HepG2 (cell line): ENCODE results near the gene BRS3. TPM values are rescaled to one million over a fixed set of nuclear protein-coding genes. Genes with fewer than 3 reads are reported as not detected.

Experiments used
- ATAC-seq: fragments of 200-7000 bp; cut with Tn5 transposase; 3 replicates; pipeline ENCODE4 v1.9.1; 2020; ENCODE audit warnings: mild to moderate bottlenecking, moderate library complexity
- BruUV-seq: library from RNA; stranded (reverse); fragments of 400-500 nt; replicated peaks from 2 replicates; lab custom pipeline; 2021; lab: Mats Ljungman, UMichigan
- CTCF ChIA-PET: fragments of 300-600 bp; formaldehyde crosslinking; extraction: SDS; loops from one replicate; lab custom pipeline; 2021; ENCODE audit warnings: low total read pairs, inconsistent platforms, low intra/inter-chr PET ratio; lab: Yijun Ruan, JAX
- POLR2A ChIA-PET: fragments of 350-600 bp; sonication (Branson Sonifier 250); formaldehyde crosslinking; loops from one replicate; lab custom pipeline; 2020; ENCODE audit warnings: antibody characterized with exemption, inconsistent platforms; lab: Yijun Ruan, JAX
- DNase-seq: peaks from one replicate; pipeline ENCODE4 v3.0.0-alpha.2; 2015; ENCODE audit warnings: low spot score
- FAIRE-seq: peaks from 3 replicates; lab custom pipeline; 2011; peaks lifted over from hg19 to GRCh38; lab: Jason Lieb, UNC
- H2AFZ ChIP-seq: one replicate; pipeline ENCODE4 v1.6.1; 2011; ENCODE audit warnings: low read length, inconsistent platforms
- H3K27ac ChIP-seq: fragments of 300-600 bp; 3 replicates; pipeline ENCODE4 v1.8.0; 2011; ENCODE audit warnings: mixed run types, mild to moderate bottlenecking, mixed read lengths, low read length, inconsistent platforms; ENCODE audit not compliant: insufficient read depth; ENCODE audit errors: extremely low read length
- H3K27me3 ChIP-seq, 2 experiments: fragments of 200-600 bp in 1 of 2; 2 replicates in 1 of 2; 3 replicates in 1 of 2; pipeline versions ENCODE4 v1.6.0 to v1.8.0; 2011; ENCODE audit warnings: low read length in 2 of 2, mild to moderate bottlenecking in 2 of 2, moderate library complexity in 2 of 2, inconsistent platforms in 1 of 2; ENCODE audit not compliant: insufficient read depth in 2 of 2, control insufficient read depth in 1 of 2
- H3K36me3 ChIP-seq, 2 experiments: fragments of 200-600 bp in 1 of 2; replicated peaks in 1 of 2; 2 replicates in 1 of 2; 3 replicates in 1 of 2; pipeline versions ENCODE4 v1.5.1 to v1.8.0; 2011; ENCODE audit warnings: low read length in 2 of 2, inconsistent platforms in 1 of 2; ENCODE audit not compliant: insufficient read depth in 2 of 2, control insufficient read depth in 1 of 2
- H3K4me1 ChIP-seq: 2 replicates; pipeline ENCODE4 v1.5.1; 2012; ENCODE audit warnings: low read length, inconsistent platforms; ENCODE audit not compliant: insufficient read depth
- H3K4me2 ChIP-seq: 2 replicates; pipeline ENCODE4 v1.6.0; 2011; ENCODE audit warnings: low read depth, low read length, inconsistent platforms
- H3K4me3 ChIP-seq, 3 experiments: fragments of 200-600 bp in 1 of 3; sonication (generic), shearing (Covaris generic) in 1 of 3; replicated peaks in 1 of 3; 2 replicates each; pipeline ENCODE4 v1.5.1; 2011 to 2016; ENCODE audit warnings: low read length in 3 of 3, inconsistent platforms in 2 of 3, low read depth in 2 of 3, mild to moderate bottlenecking in 2 of 3, control low read depth in 1 of 3, mixed read lengths in 1 of 3; ENCODE audit not compliant: insufficient read depth in 1 of 3
- H3K79me2 ChIP-seq: one replicate; pipeline ENCODE4 v1.6.1; 2011; ENCODE audit warnings: low read length, inconsistent platforms; ENCODE audit not compliant: insufficient read depth
- H3K9ac ChIP-seq: 2 replicates; pipeline ENCODE4 v1.6.0; 2011; ENCODE audit warnings: mild to moderate bottlenecking, low read depth, low read length, inconsistent platforms; ENCODE audit not compliant: insufficient read depth
- H3K9me3 ChIP-seq: 2 replicates; pipeline ENCODE4 v1.5.1; 2012; ENCODE audit warnings: mild to moderate bottlenecking, low read length
- H4K20me1 ChIP-seq: 2 replicates; pipeline ENCODE4 v1.6.0; 2011; ENCODE audit warnings: inconsistent platforms, mild to moderate bottlenecking, low read length, moderate library complexity; ENCODE audit not compliant: insufficient read depth
- GZF1 ChIP-seq: sonication (generic); formaldehyde crosslinking; IDR thresholded peaks from 2 replicates; pipeline ENCODE4 v1.5.1; 2020; ENCODE audit warnings: mild to moderate bottlenecking, missing genetic modification reagents
- SAFB2 ChIP-seq: sonication (generic); formaldehyde crosslinking; IDR thresholded peaks from 2 replicates; pipeline ENCODE4 v1.5.1; 2020; ENCODE audit warnings: missing genetic modification reagents, low read depth, mild to moderate bottlenecking, borderline replicate concordance
- SMAD3 ChIP-seq: sonication (generic); formaldehyde crosslinking; IDR thresholded peaks from 2 replicates; pipeline ENCODE4 v1.4.0; 2020; ENCODE audit warnings: missing genetic modification reagents
- SP140L ChIP-seq: sonication (generic); formaldehyde crosslinking; IDR thresholded peaks from 2 replicates; pipeline ENCODE4 v1.4.0; 2020; ENCODE audit warnings: missing genetic modification reagents, borderline replicate concordance
- STAG1 ChIP-seq: sonication (generic); formaldehyde crosslinking; IDR thresholded peaks from 2 replicates; pipeline ENCODE4 v1.4.0; 2020; ENCODE audit warnings: missing genetic modification reagents
- TBX3 ChIP-seq: fragments of 450-650 bp; IDR thresholded peaks from 2 replicates; pipeline ENCODE4 v1.6.1; 2017; ENCODE audit warnings: antibody characterized with exemption, mild to moderate bottlenecking, inconsistent platforms, borderline replicate concordance
- TP53 ChIP-seq: sonication (generic); formaldehyde crosslinking; conservative IDR thresholded peaks from 2 replicates; pipeline ENCODE4 v1.4.0; 2020; ENCODE audit warnings: missing genetic modification reagents
- ZMAT5 ChIP-seq: sonication (generic); formaldehyde crosslinking; IDR thresholded peaks from 2 replicates; pipeline ENCODE4 v1.5.0; 2020; ENCODE audit warnings: mild to moderate bottlenecking, low read depth, missing genetic modification reagents, borderline replicate concordance
- ZNF30 ChIP-seq: sonication (generic); formaldehyde crosslinking; IDR thresholded peaks from 2 replicates; pipeline ENCODE4 v1.5.0; 2020; ENCODE audit warnings: mild to moderate bottlenecking, missing genetic modification reagents
- ZNF335 ChIP-seq: sonication (generic); formaldehyde crosslinking; IDR thresholded peaks from 2 replicates; pipeline ENCODE4 v1.4.0; 2020; ENCODE audit warnings: missing genetic modification reagents
- ZNF430 ChIP-seq: sonication (generic); formaldehyde crosslinking; IDR thresholded peaks from 2 replicates; pipeline ENCODE4 v1.9.0; 2021; ENCODE audit warnings: mild to moderate bottlenecking, missing genetic modification reagents
- ZNF775 ChIP-seq: sonication (generic); formaldehyde crosslinking; IDR thresholded peaks from 2 replicates; pipeline ENCODE4 v1.4.0; 2020; ENCODE audit warnings: missing genetic modification reagents, mild to moderate bottlenecking, moderate library complexity, borderline replicate concordance
- WGBS: methylation state at CpG from one replicate; pipeline ENCODE4 v1.1.6; 2017; ENCODE audit warnings: low lambda C conversion rate; 5-methylcytosine and 5-hydroxymethylcytosine counted together
- in situ Hi-C: cut with HindIII; loops from 2 replicates; pipeline ENCODE4 v1.10.0; 2017; ENCODE audit warnings: low pct_unique_long_range_greater_than_20kb; ENCODE audit not compliant: extremely low pct_ligation_motif_present
- intact Hi-C: fragments of 100-400 bp; cut with micrococcal nuclease; formaldehyde crosslinking; loops from one replicate; pipeline ENCODE4 v1.10.0; 2022; ENCODE audit not compliant: unreplicated experiment
- polyA plus RNA-seq, 8 experiments: library from polyadenylated mRNA; depleted of rRNA in 3 of 8; stranded (reverse) in 7 of 8; unstranded in 1 of 8; fragments of >200 nt; fragmentation: Illumina TruSeq in 4 of 8; extraction: Trizol in 4 of 8; gene quantifications; 2 replicates each; pipeline versions ENCODE4 v1.2.1 to v1.2.3, GENCODE V29; 2011 to 2016; ENCODE audit warnings: low read depth in 4 of 8, missing spikeins in 1 of 8, mixed read lengths in 1 of 8; ENCODE audit not compliant: insufficient read depth in 1 of 8
- total RNA-seq, 5 experiments: library from RNA; depleted of rRNA; stranded (reverse); fragments of >200 nt; fragmentation: Illumina TruSeq; extraction: Trizol; gene quantifications; 2 replicates each; pipeline ENCODE4 v1.2.3, GENCODE V29; 2016; ENCODE audit warnings: low read depth in 1 of 5
- TF ChIP-seq, protein P1 (sequence below): sonication (generic); formaldehyde crosslinking; IDR thresholded peaks from 2 replicates; pipeline ENCODE4 v1.8.0; 2022; ENCODE audit warnings: missing genetic modification reagents, mild to moderate bottlenecking, borderline replicate concordance
- TF ChIP-seq, protein P2 (sequence below): sonication (generic); IDR thresholded peaks from 2 replicates; pipeline ENCODE4 v1.6.1; 2016; ENCODE audit warnings: low read depth, borderline replicate concordance

The BRS3 gene
- total and polyA plus RNA-seq, 2 of the 13 experiments (the other 11 are each of a cell fraction or from before 2014, with no cell fraction given) = not detected

DNA sequence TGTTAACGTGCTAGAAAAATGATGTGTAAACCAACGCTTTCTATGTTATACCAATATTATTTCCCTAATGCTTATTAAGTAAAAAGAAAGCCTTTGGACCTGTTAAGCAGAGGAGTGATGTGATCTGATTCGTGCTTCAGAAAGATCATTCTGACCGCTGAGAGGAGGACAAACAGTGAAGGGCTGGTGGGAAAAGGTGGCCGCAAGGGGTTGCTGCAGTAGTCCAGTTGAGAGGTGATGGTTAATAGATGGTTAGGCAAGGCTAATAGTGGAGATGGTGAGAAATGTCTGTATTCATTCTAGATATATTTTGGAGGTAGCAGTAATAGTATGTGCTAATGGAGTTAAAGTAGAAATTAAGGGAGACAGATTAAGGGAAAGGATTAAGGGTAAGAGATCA, 31.3 kb downstream of the BRS3 start:
- CTCF ChIA-PET = no interaction called here
- no peaks in the 10 kb centered on the region for H3K36me3 ChIP-seq
- no peak overlapping the region for H3K9ac ChIP-seq
- in situ Hi-C loops = no loop called here
- POLR2A ChIA-PET = no interaction called here
- peak; percentile 44; the same call in 1 of the 3 replicates for ATAC-seq
- FAIRE-seq = no peak
- no peak overlapping the region for H3K27ac ChIP-seq
- no peak overlapping the region for H3K4me3 ChIP-seq
- H3K27me3 ChIP-seq = no peaks in the 10 kb centered on the region
- WGBS = 7% methylated on average over 5 of the region's 5 CpGs
- no peak for DNase-seq
- intact Hi-C loops = no loop called here
- no peak overlapping the region for H2AFZ ChIP-seq
- BruUV-seq = no TSS peak
- no peak overlapping the region for H3K4me2 ChIP-seq
- no peaks in the 10 kb centered on the region for H4K20me1 ChIP-seq
- H3K4me1 ChIP-seq = no peaks in the 10 kb centered on the region
- no peaks in the 10 kb centered on the region for H3K9me3 ChIP-seq
- no peak for TF ChIP-seq ZNF430 (CRISPR knock-in tag)
- TF ChIP-seq STAG1 (CRISPR knock-in tag) = peak; percentile 5; the same call in 1 of the 2 replicates
- TF ChIP-seq, protein P1, sequence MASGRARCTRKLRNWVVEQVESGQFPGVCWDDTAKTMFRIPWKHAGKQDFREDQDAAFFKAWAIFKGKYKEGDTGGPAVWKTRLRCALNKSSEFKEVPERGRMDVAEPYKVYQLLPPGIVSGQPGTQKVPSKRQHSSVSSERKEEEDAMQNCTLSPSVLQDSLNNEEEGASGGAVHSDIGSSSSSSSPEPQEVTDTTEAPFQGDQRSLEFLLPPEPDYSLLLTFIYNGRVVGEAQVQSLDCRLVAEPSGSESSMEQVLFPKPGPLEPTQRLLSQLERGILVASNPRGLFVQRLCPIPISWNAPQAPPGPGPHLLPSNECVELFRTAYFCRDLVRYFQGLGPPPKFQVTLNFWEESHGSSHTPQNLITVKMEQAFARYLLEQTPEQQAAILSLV (CRISPR knock-in tag) = no peak
- no peak for TF ChIP-seq ZMAT5 (CRISPR knock-in tag)
- TF ChIP-seq SP140L (CRISPR knock-in tag) = no peak
- no peak for TF ChIP-seq TBX3
- TF ChIP-seq ZNF30 = no peak
- no peak for TF ChIP-seq ZNF775
- no peaks in the 10 kb centered on the region for H3K79me2 ChIP-seq

DNA sequence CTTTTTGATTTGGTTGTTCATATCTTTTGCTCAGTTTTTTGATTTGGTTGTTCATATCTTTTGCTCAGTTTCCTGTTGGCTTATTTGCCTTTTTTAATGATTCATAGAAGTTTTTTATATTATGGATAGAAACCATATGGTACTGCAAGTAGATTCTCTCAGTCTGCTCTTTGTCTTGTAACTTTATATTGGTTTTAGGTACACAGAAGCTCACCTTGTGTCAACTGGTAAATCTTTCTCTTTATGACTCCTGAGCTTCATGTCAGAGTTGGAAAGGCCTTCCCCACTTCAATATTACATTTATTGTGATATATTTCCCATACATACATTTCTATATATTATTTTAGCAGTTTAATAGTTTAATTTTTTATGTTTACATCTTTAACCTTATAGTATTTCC, 36.0 kb downstream of the BRS3 start:
- no peaks in the 10 kb centered on the region for H3K4me1 ChIP-seq
- POLR2A ChIA-PET = no interaction called here

More for the DNA sequence above, 36.0 kb downstream of the BRS3 start:
- no peaks in the 10 kb centered on the region for H3K79me2 ChIP-seq
- intact Hi-C loops (no loop called here), in situ Hi-C loops (no loop called here)
- no peak overlapping the region for H2AFZ ChIP-seq
- no peak for TF ChIP-seq SAFB2 (CRISPR knock-in tag)
- TF ChIP-seq TP53 (CRISPR knock-in tag) = no peak
- TF ChIP-seq, protein P2, sequence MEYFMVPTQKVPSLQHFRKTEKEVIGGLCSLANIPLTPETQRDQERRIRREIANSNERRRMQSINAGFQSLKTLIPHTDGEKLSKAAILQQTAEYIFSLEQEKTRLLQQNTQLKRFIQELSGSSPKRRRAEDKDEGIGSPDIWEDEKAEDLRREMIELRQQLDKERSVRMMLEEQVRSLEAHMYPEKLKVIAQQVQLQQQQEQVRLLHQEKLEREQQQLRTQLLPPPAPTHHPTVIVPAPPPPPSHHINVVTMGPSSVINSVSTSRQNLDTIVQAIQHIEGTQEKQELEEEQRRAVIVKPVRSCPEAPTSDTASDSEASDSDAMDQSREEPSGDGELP = no peak
- TF ChIP-seq ZNF335 (CRISPR knock-in tag) = no peak
- no peak for TF ChIP-seq SMAD3 (CRISPR knock-in tag)
- TF ChIP-seq GZF1 (CRISPR knock-in tag) = no peak
- no TSS peak for BruUV-seq
- H3K4me2 ChIP-seq = no peak overlapping the region
- no peak overlapping the region for H3K27ac ChIP-seq
- DNase-seq (no peak), FAIRE-seq (no peak), ATAC-seq (no peak)
- no peaks in the 10 kb centered on the region for H3K9me3 ChIP-seq
- H3K4me3 ChIP-seq = no peak overlapping the region
- no peaks in the 10 kb centered on the region for H3K27me3 ChIP-seq
- no peak overlapping the region for H3K9ac ChIP-seq
- CTCF ChIA-PET = no interaction called here
- H4K20me1 ChIP-seq = no peaks in the 10 kb centered on the region
- no peaks in the 10 kb centered on the region for H3K36me3 ChIP-seq
